Measurements from ENCODE around the gene FRZB.

Gene FRZB

DNA sequence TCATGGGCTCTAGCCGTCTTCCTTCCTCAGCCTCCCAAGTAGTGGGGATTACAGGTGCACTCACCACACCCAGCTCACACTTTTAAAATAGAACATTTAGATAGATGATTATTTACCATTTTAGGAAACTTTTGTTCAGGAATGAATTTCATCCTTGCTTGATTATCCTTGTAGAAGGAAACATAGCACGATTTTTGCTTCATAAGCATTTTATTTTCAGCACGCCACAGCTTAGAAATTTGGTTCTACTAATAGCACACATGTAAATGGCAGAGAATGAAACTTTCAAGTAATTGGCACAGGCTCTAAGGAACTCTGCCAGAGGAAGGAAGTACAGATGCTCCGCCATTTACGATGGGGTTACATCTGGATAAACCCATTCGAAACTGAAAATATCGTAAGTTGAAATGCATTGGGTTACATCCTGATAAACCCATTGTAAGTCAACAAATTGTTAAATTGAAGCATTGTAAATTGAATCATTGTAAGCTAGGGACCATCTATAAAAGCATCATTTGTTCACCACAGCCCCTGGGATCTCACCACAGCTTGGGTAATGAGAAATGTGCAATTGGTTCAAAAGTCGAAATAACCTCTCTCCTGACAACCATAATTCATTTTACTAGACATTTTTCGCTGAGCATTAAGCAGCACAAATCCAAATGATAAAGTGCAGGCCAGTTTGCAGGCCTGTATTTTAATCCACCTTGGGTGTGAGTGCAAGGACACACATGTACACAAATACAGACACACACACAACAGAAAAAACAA lies 33.2 kb downstream of the FRZB start:
- no peak for DNase-seq

- DNase-seq = no peak
Observed at GRCh38 chr2:182831921-182832320, 34.5 kb downstream of the FRZB start.

DNA sequence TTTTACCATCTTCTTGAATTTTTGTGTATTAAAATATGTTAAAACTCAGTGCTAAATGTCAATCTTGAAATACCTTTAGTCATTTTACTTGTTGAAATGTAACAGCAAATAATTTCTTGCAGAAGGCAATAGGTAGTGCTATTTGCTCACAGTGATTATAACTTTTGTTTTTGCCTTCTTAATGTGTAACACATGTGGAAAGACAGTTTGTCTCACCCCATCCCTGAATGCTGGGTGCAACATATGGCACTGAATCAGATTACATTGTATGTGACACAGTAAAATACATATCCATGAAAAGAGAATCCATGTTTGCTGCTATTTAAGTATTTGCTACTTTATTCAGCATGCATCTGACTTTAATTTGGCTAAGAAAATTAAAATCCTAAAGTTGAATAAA lies 35.3 kb downstream of the FRZB start:
- no peak for DNase-seq

- DNase-seq = no peak
Observed at GRCh38 chr2:182827182-182827879, 39.1 kb downstream of the FRZB start.

DNA sequence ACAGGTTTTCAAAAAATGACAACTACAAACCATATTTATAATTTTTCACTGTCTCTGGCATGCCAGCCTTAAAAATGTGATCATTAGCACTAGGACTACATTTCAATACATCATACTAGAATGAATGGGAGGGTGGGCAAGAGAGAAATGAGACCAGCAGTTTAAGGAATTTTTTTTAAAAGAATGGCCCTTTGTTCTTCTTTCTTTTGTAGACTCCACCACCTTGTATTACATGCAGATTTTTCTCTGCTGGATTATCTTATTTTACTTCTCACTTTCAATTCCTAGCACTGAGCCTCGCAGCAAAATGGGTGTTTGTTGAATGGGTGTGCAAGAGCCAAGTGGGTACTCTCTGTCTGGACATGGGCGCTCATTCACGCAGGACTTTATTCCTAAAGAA lies 39.9 kb downstream of the FRZB start:
- DNase-seq = no peak

DNA sequence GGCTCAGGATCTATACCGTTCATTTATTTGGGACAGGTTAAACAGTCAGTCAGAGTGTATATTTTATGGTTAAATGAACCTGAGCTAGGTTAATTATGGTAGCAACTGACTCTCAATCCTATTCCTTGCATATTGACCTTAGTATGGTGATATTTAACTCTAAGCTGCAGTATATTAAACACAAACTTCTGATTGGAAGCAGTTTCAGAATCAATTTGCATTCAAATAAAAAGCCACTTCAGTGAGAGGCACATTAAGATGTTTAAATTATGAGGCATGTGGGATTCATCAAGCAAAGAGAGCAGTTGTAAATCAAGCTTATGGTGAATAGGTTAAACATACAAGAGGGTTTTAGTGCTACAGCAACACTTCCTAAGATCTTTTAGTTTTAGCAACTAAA lies 40.4 kb downstream of the FRZB start:
- no peak for DNase-seq

GRCh38 chr2:182824767-182825158 lies 41.7 kb downstream of the FRZB start:
- no peak for DNase-seq

- no peak for DNase-seq
Observed at GRCh38 chr2:182824056-182824766, 42.2 kb downstream of the FRZB start.

- no peak for DNase-seq
Observed at GRCh38 chr2:182822733-182823132, 43.7 kb downstream of the FRZB start.

DNA sequence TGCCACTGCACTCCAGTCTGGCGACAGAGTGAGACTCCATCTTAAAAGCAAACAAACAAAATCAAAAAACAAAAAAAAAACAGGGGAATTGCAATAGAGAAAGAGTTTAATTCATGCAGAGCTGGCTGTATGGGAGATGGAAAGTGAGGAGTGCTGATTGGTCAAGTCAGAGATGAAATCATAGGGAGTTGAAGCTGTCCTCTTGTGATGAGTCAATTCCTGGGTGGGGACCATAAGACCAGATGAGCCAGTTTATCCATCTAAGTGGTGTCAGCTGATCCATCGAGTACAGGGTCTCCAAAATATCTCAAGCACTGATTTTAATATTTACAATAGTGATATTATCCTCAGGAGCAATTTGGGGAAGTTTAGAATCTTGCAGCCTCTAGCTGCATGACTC lies 45.3 kb downstream of the FRZB start:
- DNase-seq = no peak

DNA sequence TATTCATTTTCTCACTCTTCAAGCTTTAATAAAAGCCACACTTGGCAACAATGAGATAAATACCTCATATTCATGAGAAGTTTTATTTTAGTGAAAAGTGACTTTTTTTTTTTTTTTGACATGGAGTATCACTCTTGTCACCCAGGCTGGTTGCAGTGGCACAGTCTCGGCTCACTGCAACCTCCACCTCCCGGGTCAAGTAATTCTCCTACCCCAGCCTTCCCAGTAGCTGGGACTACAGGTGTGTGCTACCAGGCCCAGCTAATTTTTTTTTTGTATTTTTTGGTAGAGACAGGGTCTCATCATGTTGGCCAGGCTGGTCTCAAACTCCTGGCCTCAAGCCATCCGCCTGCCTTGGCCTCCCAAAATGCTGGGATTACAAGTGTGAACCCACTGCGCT lies 47.0 kb downstream of the FRZB start:
- no peak for DNase-seq

- no peak for DNase-seq
Observed at GRCh38 chr2:182818925-182819324, 47.5 kb downstream of the FRZB start.

DNA sequence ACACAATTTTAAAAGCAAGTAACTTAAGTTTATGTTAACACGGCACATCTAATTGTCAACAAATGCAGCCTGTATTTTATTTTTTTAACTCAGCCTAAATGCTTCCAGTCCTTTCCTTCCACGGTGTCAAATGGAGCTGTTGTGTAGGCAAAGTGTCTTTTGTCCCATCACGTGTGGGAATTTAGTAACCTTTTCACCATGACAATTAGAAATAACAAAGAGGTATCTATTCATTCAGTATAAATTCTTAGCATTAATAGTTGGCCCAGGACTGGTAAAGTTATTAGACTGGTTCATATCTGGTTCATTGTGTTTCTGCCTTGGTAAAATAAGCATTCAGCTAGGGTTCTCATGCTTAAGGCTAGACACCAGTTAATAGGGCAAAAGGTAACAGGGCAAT lies 47.9 kb downstream of the FRZB start:
- no peak for DNase-seq

- DNase-seq = no peak
Observed at GRCh38 chr2:182817558-182817957, 48.9 kb downstream of the FRZB start.

DNA sequence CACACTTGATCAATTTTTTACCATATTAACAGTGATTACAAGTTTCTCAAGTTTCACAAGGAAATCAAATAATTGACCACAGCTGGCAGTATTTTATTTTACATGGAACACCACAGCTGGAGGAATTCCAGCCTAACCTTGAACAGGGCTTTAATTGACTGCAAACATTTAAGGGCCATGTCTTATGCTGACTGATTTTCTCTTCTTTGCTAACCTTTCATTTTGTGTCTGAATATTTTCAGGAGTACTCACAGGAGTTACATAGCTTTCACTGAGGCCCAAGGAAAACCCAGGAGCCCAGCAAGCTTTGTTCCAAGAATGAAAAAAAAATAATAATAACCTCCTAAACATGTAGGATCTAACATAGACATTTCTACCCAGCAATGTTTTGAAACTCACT lies 49.6 kb downstream of the FRZB start:
- no peak for DNase-seq

- DNase-seq = no peak
Observed at GRCh38 chr2:182814804-182815203, 51.6 kb downstream of the FRZB start.

DNA sequence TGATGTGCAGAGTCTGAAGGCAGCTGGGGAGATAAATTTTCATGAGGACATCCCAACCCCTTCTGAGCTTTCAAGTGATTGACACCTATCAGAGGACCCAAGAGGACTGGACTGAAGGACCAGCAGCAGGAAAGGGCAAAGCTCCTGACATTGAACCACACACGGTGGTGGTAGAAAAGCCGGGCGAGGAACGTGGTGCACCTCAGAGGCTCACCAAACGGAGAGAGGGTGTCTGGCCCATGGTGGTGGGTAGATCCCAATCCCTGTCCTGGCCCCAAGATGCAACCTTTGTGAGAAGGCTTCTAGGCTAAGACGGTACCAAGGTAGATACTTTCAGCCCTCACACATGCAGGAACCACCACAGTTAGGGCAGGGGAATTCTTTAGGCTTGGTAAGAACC lies 52.1 kb downstream of the FRZB start:
- DNase-seq = no peak

DNA sequence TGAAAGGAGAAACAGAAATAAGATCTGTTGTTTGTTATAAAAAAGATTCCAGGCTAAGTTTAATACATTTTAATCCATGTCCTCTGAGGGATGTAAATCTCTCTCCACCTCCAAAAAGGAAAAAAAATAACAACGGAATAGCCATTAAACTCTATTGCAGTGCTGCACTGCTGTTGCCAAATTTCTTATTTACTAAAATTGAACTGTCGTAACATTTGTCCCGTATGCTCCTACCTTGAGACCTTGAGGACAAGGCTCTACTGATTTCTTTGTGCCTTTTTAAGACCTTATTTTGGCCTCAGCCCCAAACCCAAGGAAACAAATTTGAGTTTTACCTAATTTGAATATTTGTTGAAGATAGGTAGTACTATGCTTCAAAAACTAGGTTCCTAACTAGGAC lies 56.4 kb downstream of the FRZB start:
- no peak for DNase-seq

GRCh38 chr2:182807319-182807718 lies 59.1 kb downstream of the FRZB start:
- no peak for DNase-seq

- DNase-seq = no peak
Observed at GRCh38 chr2:182804128-182804527, 62.3 kb downstream of the FRZB start.

GRCh38 chr2:182798736-182799135 lies 67.7 kb downstream of the FRZB start:
- DNase-seq = no peak

GRCh38 chr2:182792441-182792840 lies 74.0 kb downstream of the FRZB start:
- no peak for DNase-seq

GRCh38 chr2:182784777-182785176 lies 81.7 kb downstream of the FRZB start:
- DNase-seq = no peak

- DNase-seq = no peak
Observed at GRCh38 chr2:182784058-182784706, 82.3 kb downstream of the FRZB start.
